GM13976 (cell line): Measurements from ENCODE around the gene SPAG17.

Source experiments
- DNase-seq: peaks from one replicate; pipeline ENCODE4 v3.0.0; 2012; ENCODE audit warnings: low spot score
- CTCF ChIP-seq: IDR thresholded peaks from 2 replicates; pipeline ENCODE4 v1.5.1; 2012; ENCODE audit warnings: borderline replicate concordance, mild to moderate bottlenecking; ENCODE audit not compliant: insufficient read depth; ENCODE audit errors: extremely low read depth, missing control alignments, control extremely low read depth
- in situ Hi-C: fragments of 300-500 bp; cut with MboI; formaldehyde crosslinking; loops from one replicate; pipeline ENCODE4 v1.12.0; 2022; ENCODE audit warnings: low sequenced_read_pairs, mixed read lengths, inconsistent platforms; ENCODE audit not compliant: unreplicated experiment

Gene SPAG17

GRCh38 chr1:118118873-118119463, 66.1 kb downstream of the SPAG17 start:
- no peak for TF ChIP-seq CTCF
- in situ Hi-C loops, result no loop called here
- DNase-seq, result no peak

- in situ Hi-C loops, result no loop called here
- TF ChIP-seq CTCF, result no peak
- DNase-seq, result no peak
Measured at GRCh38 chr1:118118469-118118868, 66.6 kb downstream of the SPAG17 start.

- DNase-seq, result no peak
- in situ Hi-C loops, result no loop called here
- no peak for TF ChIP-seq CTCF
Measured at GRCh38 chr1:118117521-118117920, 67.5 kb downstream of the SPAG17 start.

- no peak for TF ChIP-seq CTCF
- DNase-seq, result no peak
- in situ Hi-C loops, result no loop called here
Measured at GRCh38 chr1:118116909-118117308, 68.1 kb downstream of the SPAG17 start.

- in situ Hi-C loops, result no loop called here
- no peak for DNase-seq
- no peak for TF ChIP-seq CTCF
Measured at GRCh38 chr1:118116401-118116800, 68.6 kb downstream of the SPAG17 start.

GRCh38 chr1:118115567-118116295, 69.3 kb downstream of the SPAG17 start:
- no peak for TF ChIP-seq CTCF
- in situ Hi-C loops, result no loop called here
- DNase-seq, result no peak

- DNase-seq, result no peak
- no peak for TF ChIP-seq CTCF
- in situ Hi-C loops, result no loop called here
Measured at GRCh38 chr1:118113261-118113660, 71.8 kb downstream of the SPAG17 start.
